ENCODE measurements around the gene NGRN.

NGRN gene, protein sequence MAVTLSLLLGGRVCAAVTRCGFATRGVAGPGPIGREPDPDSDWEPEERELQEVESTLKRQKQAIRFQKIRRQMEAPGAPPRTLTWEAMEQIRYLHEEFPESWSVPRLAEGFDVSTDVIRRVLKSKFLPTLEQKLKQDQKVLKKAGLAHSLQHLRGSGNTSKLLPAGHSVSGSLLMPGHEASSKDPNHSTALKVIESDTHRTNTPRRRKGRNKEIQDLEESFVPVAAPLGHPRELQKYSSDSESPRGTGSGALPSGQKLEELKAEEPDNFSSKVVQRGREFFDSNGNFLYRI

DNA sequence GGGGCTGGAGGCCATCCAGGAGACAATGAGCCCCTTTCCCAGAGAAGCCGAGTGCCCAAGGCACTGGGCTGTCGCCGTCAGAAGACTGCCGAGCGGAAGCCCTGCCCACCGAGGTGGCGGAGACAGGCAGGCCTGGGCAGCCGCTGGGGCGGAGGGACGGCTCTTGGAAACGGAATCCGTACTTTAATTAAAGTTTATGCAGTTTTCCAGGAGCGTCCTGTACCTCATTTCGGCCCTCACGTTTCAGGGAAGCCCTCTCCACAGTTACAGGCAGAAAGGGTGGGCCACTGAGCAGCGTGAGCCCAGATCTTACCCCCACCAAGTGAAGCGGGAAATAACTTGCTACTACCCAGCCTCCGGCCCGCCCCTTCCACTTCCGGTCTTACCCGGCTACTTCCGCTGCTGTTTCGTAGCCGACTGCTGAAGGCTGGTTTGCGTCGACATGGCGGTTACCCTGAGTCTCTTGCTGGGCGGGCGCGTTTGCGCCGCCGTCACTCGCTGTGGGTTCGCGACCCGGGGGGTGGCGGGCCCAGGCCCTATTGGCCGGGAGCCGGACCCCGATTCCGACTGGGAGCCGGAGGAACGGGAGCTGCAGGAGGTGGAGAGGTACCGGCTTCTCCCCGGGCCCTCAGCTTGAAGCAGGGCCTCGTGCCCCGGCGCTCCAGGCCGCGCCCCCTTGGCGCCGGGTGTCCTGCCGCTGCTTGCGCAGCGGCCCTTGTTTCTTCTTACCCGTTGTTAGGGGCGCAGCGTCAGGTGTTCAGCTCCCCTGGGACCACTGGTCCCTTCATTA is at the start of gene NGRN:
NGRN (plus strand) TSS at position 402 of the 790 bp plus-strand sequence; CDS start at position 443, 41 bp downstream.
- peak; percentile 90 for DNase-seq (ENCODE audit: low spot score)

DNA sequence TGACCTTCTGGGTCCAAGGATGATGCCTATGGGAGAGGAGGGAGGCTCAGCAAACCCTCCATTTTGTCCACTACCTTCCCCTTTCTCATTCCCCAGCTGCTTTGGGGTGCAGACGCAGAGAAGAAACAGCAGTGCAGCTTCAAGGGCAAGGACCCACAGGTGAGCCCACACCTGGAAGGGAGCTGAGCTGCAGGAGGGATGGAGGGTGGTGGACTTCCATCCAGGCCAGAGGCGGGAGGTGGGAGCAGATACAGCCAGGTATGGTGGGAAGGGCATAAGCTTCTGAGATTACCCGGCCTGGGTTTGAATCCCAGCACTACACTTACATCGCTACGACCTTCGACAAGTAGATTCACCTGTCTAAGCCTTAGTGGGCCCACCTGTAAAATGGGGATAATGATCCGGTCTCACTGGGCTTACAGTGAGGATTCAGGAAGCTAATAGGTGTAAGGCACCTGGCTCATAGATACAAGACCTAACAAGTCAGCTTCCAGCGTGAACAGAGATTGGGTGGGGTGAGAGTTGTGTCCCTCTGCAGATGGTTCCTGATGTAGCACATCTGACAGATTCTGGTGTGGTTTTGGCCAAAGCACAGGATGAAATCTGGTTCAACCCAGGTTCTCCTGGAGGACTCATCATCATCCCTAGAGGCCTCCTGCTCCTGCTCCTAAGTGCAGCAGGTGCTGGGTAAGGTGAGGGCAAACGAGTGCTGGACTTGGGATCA is 47.6 kb upstream of the NGRN start:
- DNase-seq (ENCODE audit: low spot score), result no peak

DNA sequence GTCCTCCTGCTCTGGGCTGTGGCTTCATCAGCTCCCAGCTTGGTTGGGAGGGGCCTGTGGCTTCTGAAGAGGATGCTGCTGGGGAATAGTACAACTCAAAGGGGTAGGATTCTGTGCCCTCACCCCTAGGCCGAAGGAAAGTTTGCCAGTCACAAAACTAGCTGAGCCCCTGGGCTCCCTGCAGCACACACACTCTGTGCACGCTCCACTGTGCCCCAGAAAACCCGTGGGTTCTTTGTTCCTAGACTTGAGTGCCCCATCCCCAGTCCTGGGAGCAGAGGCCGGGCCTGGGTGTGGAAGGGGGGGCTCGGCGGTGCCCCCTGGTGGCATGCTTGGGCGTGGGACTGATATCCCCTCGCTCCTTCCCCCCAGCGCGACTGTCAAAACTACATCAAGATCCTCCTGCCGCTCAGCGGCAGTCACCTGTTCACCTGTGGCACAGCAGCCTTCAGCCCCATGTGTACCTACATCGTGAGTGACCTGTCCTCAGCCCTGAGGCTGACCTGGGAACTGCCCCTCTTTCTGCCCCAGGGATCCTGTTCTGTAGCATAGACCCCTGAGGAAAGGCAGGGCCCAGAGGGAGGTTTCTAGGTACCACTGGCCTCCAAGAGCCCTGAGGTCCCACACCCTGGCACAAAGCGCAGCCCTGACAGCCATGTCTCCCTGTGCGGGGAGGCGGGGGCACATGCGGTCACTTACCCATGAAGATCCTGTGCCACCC is 45.9 kb upstream of the NGRN start:
- peak; percentile 87 for DNase-seq (ENCODE audit: low spot score)

DNA sequence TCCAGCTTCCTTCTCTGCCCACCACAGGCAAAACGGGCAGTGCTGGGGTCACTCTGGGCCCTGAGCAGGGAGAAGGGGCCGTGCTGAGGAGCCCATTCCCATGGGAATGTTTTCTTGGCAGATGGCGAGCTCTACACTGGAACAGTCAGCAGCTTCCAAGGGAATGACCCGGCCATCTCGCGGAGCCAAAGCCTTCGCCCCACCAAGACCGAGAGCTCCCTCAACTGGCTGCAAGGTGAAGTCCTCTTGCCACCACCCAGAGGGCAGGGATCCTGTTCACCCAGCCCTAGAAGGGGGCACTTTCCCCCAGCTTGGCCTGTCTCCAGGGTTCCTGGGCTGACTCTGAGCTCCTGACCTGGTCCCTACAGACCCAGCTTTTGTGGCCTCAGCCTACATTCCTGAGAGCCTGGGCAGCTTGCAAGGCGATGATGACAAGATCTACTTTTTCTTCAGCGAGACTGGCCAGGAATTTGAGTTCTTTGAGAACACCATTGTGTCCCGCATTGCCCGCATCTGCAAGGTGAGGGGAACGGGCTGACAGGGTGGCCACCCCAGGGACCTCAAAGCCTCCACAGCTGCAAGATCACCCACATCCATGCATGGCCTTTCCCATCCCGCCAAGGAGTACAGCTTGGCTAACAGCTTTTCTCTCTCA is 44.1 kb upstream of the NGRN start:
- peak; percentile 90 for DNase-seq (ENCODE audit: low spot score)

DNA sequence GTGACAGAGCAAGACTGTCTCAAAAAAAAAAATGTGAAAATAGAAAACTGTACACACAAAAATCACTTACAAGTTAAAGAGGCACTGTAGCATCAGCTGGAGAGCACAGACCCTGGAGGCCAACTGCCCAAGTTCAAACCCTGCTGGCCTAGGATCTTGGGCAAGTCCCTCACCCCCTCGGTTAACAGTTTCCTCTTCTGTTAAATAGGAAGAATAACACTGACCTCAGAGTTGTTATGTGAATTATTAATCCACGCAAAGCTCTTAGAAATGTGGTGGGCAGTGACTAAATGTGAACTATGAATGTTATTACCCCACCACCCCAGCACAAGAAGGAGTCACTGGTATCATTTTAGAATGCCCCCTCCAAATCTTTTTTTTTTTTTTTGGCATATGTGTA is 42.9 kb upstream of the NGRN start:
- no peak for DNase-seq (ENCODE audit: low spot score)

DNA sequence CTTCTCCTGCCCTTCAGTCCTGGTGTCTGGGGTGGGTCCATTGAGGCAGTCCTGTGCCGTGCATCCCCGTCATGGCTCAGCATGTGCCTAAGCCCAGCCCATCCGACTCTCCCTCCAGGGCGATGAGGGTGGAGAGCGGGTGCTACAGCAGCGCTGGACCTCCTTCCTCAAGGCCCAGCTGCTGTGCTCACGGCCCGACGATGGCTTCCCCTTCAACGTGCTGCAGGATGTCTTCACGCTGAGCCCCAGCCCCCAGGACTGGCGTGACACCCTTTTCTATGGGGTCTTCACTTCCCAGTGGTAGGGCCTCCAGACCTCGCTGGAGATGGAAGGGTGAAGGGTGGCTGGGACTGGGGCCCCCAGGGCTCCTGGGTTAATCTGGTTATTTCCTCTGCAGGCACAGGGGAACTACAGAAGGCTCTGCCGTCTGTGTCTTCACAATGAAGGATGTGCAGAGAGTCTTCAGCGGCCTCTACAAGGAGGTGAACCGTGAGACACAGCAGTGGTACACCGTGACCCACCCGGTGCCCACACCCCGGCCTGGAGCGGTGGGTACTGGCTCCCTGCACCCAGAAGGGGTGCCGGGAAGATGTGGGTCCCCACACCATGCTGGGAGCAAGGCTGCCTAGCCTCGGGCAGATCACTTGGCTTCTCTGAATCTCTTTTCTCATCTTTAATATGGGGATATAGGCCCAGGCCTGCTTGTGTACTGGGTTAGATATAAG is 41.9 kb upstream of the NGRN start:
- peak; percentile 16 for DNase-seq (ENCODE audit: low spot score)

DNA sequence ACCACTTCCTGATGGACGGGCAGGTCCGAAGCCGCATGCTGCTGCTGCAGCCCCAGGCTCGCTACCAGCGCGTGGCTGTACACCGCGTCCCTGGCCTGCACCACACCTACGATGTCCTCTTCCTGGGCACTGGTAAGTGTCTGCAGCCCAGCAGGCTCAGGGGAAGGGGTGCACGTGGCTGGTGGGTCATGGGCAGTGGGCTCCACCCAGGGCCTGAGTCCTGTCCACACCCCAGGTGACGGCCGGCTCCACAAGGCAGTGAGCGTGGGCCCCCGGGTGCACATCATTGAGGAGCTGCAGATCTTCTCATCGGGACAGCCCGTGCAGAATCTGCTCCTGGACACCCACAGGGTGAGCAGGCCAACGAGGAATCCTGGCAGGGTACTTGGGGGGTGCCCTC is 40.4 kb upstream of the NGRN start:
- peak; percentile 16 for DNase-seq (ENCODE audit: low spot score)

DNA sequence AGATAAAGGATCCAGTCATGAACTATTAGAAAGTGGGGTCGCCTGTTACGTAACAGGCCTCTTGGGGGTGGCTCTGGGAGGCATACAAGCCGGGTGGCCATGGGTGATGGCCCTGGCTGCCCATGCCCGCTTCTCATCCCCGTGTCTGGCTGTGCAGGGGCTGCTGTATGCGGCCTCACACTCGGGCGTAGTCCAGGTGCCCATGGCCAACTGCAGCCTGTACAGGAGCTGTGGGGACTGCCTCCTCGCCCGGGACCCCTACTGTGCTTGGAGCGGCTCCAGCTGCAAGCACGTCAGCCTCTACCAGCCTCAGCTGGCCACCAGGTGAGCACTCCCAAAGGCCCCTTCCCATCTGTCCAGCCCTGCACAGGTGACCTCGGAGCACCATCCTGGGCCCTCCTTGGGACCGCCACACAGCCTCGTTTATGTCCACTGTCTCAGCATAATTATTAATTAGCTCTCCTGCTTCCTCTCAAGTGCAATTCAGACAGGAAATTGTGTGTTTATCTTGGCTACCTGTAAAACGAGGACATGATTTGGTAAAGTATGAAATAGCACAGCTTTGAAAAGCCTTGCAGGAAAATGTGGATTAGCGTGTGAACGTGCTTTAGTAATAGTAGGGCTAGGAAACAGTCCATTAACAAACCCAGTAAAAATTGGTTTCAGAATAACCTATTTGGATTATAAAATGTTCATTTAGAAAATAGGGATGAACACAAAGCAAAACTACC is 39.8 kb upstream of the NGRN start:
- DNase-seq (ENCODE audit: low spot score), result peak; percentile 10

DNA sequence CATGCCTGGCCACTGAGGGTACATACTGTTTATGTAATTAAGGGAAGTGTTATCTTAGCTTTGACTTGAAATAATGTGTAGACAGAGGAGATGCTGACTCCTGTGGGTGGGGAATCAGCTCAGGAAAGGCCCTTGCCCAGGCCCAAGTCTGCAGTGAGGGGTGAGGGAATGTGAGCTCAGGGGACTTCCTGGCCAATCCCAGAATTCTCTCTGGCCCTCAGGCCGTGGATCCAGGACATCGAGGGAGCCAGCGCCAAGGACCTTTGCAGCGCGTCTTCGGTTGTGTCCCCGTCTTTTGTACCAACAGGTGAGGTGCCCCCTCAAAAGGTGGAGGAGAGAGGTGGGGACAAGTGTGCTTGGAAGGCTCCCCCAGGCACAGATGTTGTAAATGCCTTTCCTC is 38.1 kb upstream of the NGRN start:
- peak; percentile 6 for DNase-seq (ENCODE audit: low spot score)

DNA sequence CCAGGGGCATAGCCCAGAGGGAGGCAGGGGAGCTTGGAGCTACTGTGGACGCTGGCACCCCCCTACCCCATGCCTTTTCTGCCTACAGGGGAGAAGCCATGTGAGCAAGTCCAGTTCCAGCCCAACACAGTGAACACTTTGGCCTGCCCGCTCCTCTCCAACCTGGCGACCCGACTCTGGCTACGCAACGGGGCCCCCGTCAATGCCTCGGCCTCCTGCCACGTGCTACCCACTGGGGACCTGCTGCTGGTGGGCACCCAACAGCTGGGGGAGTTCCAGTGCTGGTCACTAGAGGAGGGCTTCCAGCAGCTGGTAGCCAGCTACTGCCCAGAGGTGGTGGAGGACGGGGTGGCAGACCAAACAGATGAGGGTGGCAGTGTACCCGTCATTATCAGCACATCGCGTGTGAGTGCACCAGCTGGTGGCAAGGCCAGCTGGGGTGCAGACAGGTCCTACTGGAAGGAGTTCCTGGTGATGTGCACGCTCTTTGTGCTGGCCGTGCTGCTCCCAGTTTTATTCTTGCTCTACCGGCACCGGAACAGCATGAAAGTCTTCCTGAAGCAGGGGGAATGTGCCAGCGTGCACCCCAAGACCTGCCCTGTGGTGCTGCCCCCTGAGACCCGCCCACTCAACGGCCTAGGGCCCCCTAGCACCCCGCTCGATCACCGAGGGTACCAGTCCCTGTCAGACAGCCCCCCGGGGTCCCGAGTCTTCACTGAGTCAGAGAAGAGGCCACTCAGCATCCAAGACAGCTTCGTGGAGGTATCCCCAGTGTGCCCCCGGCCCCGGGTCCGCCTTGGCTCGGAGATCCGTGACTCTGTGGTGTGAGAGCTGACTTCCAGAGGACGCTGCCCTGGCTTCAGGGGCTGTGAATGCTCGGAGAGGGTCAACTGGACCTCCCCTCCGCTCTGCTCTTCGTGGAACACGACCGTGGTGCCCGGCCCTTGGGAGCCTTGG is 37.4 kb upstream of the NGRN start:
- DNase-seq (ENCODE audit: low spot score), result peak; percentile 20

DNA sequence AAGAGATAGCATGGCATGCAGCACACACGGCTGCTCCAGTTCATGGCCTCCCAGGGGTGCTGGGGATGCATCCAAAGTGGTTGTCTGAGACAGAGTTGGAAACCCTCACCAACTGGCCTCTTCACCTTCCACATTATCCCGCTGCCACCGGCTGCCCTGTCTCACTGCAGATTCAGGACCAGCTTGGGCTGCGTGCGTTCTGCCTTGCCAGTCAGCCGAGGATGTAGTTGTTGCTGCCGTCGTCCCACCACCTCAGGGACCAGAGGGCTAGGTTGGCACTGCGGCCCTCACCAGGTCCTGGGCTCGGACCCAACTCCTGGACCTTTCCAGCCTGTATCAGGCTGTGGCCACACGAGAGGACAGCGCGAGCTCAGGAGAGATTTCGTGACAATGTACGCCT is 36.5 kb upstream of the NGRN start:
- peak; percentile 12 for DNase-seq (ENCODE audit: low spot score)

DNA sequence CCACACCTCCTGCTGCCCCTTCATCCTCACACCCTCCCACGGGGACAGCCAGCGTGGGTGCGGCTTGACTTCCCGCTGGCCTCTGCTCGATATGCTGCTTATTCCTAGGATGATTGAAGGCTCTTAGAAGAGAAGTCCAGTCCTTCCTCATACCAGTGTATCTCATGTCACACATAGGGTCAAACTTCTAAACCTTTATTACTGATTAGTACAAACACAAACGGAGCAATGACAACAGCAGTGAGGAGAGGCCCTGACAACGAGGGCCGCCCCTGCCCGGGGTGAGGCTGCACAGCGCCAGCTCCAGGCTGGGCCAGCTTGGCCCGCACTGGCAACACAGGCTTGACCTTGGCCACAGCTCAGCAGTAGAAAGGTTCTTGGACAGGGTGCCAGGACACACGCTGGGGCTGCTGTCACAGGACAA is 35.4 kb upstream of the NGRN start:
- peak; percentile 7 for DNase-seq (ENCODE audit: low spot score)

DNA sequence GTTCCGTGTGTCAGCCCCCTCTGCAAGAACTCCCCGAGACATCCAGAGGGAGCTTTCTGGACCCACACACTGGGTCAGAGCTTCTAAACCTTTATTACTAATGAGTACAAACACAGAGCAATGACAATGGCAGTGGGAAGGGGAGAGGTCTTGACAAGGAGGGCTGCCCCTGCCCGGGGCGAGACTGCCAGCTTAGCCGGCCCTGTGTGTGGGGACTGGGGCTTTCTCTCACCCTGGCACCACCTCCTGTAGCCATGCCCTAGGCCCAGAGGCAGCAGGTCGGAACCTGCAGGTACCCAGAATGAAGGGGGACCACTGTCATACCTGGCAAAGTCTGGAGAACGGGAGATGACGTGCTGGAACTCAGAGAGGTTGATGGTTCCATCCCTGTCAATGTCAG is 34.9 kb upstream of the NGRN start:
- DNase-seq (ENCODE audit: low spot score), result peak; percentile 9

DNA sequence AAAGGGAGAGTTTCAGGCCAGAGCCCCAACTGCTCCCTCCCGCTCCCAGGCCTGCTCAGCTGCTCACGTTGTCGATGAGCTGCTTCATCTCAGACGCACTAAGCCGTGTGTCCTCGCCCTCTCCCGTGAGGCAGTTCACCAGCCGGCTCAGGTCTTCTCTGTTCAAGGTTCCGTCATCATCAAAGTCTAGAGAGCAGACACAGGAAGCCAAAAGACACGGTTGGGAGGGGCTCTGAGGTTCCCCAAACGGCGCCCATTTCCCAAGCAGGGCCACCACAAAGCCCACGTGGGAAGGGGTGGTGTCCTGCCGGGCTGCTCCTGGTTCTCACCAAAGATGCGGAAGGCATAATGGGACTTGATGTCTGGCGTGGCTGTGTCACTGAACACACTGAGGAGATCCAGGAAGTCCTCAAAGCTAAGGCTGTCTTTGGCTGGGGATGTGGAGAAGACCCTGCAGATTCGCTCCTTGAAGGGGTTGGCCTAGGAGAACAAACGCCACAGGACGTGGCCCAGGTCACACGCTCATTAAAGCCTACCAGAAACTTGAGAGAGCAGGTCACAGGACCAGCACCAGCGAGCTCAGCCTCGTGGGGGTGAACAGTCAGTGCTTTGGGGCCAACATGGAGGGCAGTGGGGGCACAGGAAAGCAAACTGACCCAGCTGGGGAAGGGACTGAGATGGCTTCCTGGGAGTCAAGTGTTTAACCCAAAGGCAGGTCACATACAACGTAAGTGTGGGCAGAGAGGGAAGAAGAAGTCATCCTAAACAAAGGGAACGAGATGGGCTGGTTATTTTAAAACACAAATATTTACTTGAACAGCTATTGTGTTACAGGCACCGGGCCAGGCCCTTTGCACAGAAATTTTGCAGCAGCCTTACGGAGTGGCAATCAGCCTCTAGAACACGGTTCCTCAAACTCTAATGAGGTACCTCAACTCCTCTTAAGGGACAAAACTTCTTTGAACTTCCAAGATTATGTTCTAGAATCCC is 34.1 kb upstream of the NGRN start:
- DNase-seq (ENCODE audit: low spot score), result peak; percentile 13

DNA sequence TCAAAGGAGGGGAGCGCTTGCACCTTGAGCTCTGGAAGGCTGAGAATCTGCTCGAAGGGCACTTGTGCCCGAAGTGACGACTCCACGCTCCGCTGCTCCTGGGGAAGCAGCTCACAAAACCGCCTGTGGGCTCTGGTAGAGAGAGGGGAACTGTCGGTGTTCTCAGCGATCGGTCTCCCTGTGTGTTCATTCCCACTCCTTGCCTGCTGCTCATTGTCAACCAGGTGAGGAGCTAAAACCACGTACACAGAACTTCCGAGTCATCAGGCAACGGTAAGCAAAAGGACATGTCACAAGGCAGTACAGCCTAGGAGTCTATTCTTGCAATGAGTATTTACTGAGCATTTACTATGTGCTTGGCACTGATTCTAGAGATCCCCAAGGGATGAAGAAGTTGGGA is 33.3 kb upstream of the NGRN start:
- peak; percentile 7 for DNase-seq (ENCODE audit: low spot score)

DNA sequence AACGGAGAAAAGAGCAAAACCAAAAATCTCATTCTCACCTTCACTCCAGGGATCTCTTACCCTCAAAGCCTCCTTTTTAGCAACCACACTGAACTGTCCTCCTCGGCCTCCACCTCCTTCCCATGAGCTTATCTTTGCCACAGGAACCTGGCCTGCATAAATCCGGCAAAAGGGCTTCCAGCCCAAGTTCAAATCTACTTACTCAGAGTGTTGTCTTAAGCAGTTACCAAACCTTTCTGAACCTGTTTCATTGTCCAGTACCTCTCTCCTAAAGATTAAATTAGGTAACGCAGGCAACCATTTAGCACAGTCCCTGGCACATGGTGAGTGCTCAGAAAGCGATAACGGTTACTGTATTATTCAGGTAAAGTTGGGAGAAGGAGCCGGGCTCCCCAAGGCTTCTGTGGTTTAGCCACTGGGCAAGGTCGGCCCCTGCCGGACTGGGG is 32.5 kb upstream of the NGRN start:
- DNase-seq (ENCODE audit: low spot score), result peak; percentile 22

DNA sequence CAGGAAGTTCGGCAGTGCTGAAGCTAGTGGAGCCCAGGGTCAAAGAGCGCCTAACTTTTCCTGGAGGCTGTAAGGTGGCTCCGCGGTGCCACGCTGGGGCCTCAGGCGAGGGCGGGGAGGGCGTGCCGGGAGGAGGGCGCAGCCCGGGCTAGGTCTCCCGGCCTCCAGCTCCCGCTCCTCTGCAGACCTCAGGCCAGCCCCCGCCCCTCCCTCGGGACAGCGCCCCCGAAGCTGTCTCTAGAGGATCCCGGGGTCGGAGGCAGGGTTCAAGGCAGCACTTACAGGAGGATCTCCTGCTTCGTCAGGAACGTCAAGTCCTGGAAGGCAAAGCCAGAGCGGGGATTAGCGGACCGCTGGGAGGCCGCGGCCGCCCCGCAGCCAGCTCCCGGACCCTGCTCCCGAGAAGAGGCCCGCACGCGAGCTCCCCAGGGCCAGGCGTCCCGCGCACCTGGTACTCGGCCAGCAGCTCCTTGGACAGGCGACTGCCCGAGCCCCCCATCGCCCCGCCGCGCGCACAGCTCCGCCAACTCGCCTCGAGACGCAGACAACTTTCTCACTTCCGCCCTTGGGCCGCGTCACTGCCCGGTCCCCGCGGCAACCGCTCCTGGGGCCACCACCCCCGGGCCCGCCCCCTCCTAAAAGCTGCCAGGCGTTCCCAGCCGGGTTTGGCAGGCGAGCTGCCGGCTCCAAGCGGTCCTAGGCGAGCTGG is 31.9 kb upstream of the NGRN start, which contains the start of gene CIB1:
CIB1 (minus strand) TSS at position 555 of the 709 bp plus-strand sequence; CDS start at position 499, 56 bp downstream.
- peak; percentile 99 for DNase-seq (ENCODE audit: low spot score)
